UCSD-AML1 (cell line): ENCODE results near the gene SRF.

Source experiments
- DNase-seq: peaks from one replicate; lab custom pipeline; 2025; ENCODE audit not compliant: unreplicated experiment; lab: John Stamatoyannopoulos, UW

Gene SRF

DNA sequence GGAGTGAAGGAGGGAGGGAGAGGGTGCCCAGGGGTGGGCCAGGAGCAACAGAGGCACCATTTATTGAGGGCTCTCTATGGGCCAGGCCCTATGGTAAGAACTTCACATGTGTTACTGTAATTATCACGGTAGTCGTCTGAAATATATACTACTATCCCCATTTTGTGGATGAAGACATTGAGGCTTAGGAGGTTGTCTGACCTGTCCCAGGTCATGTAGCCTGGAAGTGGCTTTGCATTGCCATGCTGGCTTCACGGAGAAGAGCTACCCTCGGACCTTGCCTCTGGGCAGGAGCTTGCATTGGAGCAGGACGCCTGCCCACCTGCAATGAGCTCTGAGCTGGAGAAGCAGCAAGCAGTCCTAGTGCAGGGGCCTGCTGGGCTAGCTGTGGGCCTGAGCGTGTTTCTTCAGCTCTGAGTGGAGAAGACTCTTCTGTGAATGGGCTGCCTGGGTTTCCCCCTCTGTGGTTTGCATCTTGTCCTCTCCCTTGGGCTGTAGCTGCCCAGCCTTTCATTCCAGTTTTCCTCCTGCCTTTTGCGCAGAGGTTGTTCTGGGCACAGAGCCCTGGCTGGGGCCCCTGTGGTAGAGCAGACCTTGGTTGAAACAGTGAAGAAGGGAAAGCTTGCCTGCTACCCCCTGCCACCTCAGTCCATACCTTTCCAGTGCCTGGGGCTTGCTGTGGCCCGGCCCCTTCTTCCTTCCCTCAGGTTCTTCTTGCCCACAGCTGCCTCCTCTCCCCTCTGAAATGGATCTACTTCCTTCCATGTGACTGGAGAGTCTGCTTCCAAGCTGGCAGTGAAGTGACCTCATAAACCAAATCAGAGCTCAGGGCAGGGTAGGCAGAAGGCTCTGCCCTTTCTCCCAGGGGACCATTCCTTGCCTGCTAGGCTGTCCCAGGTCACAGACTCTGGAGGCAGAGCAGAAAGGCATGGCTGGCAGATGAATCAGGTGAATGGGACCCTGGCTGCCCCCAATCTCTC is 24.1 kb upstream of the SRF start:
- no peak for DNase-seq

DNA sequence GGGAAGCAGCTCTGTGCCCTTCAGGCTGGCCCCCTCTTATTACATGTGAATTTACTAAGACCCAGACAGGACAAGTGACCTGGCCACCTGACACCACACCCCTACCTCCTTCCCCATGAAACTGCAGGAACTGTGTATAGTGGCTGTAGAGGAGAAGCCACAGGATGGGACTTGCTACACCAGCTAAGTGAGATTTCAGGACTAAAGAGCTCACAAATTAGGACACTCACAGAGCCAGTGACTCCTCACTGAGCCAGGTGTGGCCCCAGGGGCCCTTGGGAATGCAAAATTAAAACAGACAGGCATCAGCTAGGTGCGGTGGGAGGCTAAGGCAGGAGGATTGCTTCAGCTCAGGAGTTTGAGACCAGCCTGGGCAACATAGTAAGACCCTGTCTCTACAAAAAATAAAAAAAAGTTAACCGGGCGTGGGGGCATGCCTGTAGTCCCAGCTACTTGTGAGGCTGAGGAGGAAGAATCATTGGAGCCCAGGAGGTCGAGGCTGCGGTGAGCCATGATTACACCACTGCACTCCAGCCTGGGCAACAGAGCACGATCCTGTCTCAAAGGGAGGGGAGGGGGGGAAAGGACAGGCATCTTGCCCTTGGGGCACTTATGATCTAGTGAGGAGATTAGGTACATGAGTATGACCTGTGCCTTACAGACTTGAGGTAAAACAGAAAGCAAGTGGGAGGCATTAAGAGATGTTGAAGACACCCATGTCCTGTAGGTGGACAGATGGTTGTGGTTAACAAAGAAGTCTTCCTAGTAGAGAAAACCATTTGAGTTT is 23.2 kb upstream of the SRF start:
- no peak for DNase-seq

DNA sequence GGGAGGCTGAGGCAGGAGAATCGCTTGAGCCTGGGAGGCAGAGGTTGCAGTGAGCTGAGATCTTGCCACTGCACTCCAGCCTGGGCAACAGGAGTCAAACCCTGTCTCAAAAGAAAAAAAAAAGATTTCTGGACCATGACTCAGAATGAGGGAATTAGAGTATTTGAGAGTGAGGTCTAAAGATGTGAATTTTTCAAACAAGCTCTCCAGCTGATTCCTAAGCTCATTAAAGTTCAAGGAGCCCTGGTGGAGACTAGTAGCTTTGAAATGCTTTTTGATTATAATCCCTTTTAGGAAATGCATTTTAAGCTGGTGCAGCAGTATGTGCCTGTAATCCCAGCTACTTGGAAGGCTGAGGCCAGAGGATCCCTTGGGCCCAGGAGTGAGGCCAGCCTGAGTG is 21.8 kb upstream of the SRF start:
- DNase-seq, result no peak

DNA sequence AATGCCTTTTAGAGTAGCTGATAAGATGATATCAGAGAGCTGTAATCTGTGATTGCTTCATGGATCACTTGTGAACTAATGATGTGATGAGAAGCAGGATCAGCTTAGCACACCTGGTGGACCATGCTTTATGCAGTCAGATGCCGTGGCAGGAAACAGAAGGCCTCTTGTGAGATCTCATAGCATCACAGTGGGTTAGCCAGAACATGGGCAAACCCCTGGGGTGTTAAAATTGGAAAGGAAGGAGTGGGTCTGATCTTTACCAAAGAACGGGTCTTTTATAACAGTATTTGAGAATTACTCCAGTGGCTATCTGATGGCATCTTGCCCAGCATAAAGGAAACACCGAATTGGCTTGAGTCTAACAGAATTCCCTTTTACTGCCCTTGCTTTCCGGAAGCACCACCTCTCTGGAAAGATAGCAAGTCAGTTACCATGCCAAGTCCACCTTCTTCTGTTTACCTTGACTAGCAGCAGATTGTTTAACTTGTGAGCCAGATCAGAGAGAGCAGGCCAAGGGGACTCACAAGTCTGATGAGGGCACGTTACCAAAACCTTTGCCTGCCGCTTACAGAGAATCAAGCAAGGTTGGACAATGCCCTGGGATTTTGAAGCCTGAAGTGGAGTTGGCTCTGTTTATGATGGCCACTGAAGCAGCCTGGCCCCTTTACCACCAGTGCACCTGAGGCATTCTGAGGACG is 20.9 kb upstream of the SRF start:
- no peak for DNase-seq

DNA sequence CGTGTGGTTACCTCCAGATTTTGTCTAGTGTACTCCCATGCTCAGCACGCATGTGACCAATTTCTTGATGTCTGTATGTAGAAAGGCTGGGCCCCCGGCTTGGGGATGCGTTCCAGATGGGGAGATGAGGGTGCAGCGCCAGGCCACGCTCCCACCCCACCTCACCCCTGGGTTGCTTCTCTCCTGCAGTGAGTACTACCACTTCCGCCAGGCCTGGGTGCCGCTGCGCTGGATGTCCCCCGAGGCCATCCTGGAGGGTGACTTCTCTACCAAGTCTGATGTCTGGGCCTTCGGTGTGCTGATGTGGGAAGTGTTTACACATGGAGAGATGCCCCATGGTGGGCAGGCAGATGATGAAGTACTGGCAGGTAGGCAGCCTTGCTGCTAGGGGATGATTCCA is 11.5 kb upstream of the SRF start:
- DNase-seq, result no peak

DNA sequence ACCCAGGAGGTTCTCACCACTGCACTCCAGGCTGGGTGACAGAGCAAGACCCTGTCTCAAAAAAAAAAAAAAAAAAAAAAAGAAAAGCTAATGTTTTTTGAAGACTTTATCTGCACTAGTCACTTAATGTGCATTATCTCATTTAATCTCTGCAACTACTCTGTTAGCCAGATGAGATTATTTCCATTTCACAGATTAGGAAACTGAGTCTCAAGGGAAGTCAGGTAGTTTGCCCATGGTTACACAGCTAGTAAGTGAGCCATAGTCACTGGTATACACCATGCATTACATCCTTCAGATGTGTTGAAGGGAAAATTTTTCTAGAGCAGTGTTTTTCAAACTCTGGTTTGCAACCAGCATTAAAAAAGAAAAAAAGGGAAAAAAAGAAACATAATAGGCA is 7.2 kb upstream of the SRF start:
- DNase-seq, result no peak

DNA sequence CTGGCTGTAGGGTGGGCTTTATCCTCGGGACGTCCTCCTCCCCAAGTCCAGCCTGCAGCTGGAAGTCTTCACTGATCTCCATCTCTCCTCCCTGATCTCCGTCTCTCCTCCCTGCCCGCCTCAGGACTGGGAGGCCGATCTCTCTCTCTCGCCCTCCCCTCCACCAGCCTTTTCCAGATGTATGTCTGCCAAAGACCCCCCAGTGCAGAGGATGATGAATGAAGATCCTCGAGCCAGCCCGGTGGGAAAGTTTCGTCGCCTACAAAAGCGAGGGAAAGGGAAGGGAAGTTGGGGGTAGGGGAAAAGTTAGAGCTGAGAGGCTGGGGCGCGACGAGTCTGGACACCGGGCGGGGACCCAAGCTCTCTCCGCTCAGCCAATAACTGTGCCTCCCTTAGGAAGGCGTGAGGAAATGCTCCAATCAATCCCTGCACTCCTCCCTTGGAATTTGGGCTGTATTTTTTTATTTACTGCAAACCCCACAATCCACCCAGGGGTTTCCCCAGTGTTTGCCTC is 595 bp upstream of the SRF start:
- no peak for DNase-seq

DNA sequence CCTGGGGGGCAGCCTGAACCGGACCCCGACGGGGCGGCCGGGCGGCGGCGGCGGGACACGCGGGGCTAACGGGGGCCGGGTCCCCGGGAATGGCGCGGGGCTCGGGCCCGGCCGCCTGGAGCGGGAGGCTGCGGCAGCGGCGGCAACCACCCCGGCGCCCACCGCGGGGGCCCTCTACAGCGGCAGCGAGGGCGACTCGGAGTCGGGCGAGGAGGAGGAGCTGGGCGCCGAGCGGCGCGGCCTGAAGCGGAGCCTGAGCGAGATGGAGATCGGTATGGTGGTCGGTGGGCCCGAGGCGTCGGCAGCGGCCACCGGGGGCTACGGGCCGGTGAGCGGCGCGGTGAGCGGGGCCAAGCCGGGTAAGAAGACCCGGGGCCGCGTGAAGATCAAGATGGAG is 636 bp downstream of the SRF start:
- no peak for DNase-seq

DNA sequence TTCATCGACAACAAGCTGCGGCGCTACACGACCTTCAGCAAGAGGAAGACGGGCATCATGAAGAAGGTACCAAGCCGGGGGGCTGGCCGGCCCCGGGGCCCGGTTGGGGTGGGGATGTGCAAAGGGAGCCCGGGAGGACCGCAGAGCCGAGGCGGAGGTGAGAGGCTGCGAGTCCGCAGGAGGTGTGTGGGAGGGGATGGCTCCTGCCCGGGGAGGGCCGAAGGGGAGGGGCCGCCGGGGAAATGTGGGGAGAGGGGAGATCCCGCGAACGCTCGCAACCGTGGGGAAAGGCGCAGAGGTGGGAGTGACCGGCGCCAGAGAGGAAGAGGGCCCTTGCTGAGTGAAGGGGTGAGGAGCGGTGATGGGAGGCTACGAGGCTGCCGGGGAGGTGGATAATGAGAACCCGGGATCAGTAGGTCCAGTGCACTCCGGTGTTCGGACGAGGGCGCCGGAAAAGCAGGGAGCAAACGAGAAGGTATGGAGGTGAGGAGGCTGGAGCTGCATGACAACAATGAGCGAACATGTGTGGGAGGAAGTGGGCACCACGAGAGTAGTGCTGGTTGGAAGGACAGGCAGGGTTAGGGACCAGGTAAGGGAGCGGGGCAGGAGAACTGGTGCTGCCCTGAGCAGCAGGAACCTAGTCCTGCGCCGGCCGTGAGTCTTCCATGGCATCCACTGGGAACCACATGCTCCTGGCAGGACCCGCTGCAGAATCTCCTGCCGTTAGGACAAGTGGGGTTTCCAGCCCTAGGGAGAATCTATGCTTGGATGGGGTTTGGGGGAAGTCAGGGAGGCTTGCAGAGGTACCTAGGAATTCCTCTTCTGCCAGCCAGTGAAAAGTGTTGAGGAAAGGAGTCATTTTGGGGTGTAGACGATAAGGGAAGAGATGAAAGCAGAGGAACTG is 1.3 kb downstream of the SRF start:
- peak; percentile 59 for DNase-seq

DNA sequence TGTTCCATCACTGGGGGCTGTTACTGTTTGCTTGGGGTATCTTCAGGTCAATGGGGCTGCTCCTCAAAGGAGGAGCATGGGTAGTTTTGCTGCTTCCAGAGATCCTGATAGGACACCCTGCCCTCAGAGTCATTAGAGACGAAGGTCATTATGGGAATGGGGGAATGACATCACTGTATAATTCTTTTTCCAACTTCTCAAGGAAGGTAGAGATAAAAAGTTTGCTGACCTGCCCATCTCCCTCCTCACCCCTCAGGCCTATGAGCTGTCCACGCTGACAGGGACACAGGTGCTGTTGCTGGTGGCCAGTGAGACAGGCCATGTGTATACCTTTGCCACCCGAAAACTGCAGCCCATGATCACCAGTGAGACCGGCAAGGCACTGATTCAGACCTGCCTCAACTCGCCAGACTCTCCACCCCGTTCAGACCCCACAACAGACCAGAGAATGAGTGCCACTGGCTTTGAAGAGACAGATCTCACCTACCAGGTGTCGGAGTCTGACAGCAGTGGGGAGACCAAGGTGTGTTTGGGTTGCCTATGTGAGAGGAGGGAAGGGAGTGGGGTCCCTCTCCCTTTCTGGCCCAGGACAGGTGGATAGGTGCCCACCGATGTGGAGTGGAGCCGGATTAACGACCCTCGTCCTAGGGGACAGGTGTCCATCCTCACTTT is 2.7 kb downstream of the SRF start:
- no peak for DNase-seq

DNA sequence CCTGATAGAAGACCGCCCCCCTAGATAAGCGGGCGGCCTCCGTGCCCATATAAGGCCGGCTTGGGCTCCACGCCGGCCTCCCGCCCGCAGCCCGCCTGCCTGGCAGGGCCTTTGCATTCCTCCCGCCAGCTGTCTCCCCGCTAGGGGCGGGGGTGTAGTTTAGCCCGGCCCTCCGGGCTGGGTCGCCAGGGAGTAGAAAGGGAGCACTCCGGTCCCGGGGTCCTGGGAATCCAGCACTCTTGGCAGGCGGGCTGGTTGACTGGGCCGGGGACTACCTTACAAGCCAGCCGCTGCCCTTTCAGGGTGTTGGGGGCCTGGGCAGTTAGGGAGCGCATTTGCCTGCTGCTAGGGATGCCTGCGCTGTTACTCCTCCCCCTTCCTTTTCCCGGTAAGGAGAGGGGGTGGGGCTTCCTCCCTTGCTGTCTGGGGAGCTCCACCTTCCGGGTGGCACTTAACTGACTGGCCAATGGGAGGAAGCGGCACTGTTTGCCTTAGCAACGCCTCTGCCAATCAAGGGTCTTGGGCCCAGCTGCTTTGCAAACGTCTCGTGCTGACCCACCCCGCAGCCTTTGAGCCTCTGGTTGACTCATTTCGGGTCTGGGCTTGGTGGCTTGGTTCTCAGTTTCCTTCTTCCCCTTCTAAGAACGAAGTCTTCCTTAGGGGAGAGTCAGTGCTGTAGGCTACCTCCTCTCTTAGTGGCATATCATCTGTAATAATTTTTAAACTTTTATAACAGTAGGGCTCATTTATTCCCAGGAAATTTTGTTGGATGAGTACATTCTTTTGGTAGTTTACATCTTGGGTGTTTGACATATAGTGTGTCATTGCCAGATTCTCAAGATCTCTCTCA is 3.4 kb downstream of the SRF start:
- peak; percentile 92 for DNase-seq

DNA sequence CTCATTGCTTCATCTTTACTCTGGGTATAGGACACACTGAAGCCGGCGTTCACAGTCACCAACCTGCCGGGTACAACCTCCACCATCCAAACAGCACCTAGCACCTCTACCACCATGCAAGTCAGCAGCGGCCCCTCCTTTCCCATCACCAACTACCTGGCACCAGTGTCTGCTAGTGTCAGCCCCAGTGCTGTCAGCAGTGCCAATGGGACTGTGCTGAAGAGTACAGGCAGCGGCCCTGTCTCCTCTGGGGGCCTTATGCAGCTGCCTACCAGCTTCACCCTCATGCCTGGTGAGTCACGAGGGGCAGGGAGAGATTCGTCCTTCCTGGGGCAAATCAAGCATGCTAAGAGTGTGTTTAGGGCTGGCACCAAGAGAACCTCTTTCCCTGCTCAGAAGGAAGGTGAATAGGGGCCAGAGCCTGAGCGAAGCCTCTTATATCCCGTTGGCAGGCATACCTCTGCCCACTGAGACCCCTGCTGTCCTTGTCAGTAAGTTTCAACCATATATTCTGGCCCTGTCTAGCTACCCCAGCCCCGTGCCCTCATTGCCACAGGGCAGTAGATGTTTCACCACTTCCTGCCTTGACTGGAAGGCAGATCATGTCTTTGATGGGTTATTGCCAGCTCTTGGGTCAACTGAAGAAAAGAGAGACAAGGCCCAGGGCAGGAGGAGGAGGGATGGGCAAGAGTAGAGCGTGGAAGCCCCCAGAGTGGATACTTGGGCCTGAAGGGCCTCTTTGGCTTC is 4.8 kb downstream of the SRF start:
- DNase-seq, result no peak

DNA sequence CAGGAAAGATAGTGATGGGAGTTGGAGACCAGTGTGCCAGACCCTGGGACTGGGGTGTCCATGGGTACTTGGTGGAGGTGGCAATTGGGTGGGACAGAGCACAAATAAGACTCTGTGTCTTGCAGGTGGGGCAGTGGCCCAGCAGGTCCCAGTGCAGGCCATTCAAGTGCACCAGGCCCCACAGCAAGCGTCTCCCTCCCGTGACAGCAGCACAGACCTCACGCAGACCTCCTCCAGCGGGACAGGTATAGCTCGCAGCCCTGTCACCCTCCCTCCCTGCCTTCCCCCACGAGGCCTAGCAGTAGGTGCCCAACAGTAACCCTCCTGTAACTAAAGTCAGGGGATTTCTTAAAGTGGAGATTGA is 5.3 kb downstream of the SRF start:
- no peak for DNase-seq

DNA sequence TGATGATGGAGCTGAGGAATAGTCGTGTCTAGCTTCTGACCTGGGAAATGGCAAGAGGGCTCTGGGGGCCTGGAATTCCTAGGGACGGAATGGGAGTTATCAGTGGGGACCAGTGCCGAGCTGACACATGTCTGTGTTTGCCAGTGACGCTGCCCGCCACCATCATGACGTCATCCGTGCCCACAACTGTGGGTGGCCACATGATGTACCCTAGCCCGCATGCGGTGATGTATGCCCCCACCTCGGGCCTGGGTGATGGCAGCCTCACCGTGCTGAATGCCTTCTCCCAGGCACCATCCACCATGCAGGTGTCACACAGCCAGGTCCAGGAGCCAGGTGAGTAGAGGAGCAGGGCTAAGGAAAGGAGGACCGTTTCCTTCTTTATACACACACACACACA is 7.1 kb downstream of the SRF start:
- no peak for DNase-seq

DNA sequence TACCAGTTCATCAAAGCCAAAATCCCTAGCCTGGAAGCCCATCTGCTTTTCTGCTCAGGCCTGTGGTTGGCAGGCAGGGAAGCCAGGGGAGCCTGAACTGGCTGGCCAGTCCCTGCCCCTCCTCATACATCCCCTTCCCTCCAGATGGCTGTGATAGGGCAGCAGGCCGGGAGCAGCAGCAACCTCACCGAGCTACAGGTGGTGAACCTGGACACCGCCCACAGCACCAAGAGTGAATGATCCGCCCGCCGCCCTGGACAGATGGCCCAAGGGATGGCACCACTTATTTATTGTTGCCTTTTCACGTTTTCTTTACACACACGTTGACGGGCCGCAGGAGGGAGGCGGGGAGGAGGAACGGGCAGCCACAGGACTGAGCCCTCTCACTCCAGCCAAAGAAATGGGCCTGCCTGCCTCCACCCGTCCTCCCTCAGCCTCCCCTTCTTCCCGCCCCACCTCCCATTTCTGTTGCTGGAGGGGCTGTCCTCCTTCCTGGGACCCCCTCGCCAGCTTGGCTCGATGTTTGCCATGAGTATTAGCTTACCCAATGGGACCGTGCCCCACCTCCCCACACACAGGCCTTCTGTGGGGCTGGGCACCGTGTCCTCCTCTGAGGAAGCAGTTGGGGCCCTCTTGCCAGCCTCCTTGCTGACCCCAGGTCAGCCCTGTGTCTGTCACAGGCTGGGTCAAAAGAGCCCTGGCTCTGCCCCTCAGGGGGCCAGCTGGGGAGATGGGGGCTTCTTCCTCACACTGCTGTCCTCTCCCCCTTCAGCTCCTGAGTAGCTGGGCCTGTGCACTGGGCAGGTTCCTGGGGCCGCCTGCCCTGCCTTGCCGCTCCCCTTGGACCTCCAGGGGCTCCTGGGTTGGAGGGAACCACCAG is 8.1 kb downstream of the SRF start:
- DNase-seq, result no peak

DNA sequence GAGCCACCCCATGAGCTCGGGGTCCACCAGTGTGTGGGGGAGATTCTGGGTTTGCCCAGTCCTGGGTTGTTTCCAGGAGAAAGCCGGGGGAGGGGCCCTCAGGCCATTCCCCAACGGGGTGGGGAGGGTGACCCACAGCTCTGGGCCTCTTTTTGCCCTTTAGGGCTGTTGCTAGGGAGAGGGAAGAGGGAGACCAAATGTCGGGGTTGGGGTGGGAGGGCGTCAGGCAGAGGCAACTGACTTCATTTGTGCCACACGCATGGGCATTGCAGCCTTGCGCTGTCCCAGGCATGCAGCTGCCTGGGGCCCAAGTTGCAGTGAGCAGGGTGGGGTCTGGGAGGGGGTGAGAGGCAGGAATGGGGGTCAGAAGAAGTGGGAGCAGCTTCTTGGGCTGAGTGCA is 9.0 kb downstream of the SRF start:
- DNase-seq, result no peak

DNA sequence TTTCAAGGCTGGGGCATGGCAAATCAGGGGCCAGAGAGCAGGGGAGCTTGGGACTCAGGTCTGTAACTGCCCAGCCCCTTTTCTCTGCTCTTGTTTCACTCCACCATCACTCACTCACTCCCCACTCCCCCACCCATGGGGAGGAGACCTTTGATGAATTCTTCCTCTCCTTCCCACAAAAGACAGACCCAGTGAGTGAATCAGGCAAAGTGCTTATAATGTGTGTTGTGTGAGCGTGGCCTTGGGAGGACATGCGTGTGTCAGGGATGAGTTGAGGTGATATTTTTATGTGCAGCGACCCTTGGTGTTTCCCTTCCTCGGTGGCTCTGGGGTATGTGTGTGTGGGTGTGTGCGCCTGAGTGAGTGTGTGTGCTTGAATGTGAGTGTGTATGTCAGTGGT is 9.9 kb downstream of the SRF start:
- DNase-seq, result no peak

DNA sequence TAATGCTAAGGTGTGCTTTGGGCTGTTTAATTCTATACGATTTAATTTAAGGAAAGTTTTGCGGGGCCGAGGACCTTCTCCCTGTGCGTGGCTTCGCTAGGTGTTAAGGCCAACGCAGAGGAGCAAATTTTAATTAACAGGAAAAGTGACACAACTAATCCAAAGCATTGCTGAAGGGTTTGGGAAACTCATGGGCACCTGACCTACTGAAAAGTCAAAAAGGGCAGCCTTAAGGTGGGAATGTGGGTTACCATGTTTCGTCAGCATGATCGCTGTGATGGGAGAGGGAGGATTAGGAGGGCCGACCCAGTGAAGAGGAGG is 10.5 kb downstream of the SRF start:
- DNase-seq, result no peak
